Measurements from ENCODE around the gene SCUBE2. TPM values are rescaled to one million over a fixed set of nuclear protein-coding genes. Genes with fewer than 3 reads are reported as not detected.

SCUBE2 gene
- polyA plus RNA-seq, 4 donors: 6.6 to 12.5 (median 8.6) TPM

GRCh38 chr11:9049959-9050358 lies 41.4 kb downstream of the SCUBE2 start:
- DNase-seq (ENCODE audit: low read depth in 4 of 4, low spot score in 3 of 4): no peak

- DNase-seq (ENCODE audit: low read depth in 4 of 4, low spot score in 3 of 4): peak; percentile 40 to 65 (median 58)
Observed at GRCh38 chr11:9047964-9048523, 43.4 kb downstream of the SCUBE2 start.

GRCh38 chr11:9046481-9046880 lies 44.9 kb downstream of the SCUBE2 start:
- DNase-seq (ENCODE audit: low read depth in 4 of 4, low spot score in 3 of 4): no peak

GRCh38 chr11:9042488-9042887 lies 48.9 kb downstream of the SCUBE2 start:
- no peak for DNase-seq (ENCODE audit: low read depth in 4 of 4, low spot score in 3 of 4)

DNA sequence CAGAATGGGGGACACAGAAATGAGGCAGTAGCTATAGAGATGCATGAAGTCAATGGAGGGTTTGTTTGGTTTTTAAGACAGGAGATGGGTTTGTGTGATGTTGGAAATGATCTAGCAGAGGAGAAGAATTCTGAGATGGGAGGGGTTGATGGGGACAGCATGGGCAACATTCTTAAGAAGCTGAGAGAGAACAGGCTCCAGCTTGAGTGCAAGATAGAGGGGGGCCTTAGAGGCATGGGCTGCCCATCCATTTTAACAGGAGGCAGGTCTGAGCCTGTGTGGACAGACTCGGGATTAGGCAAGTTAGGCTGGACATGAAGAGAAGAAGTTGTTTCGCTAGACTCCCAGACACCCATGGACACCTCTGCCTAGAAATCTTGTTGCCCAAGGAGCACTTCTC lies 49.7 kb downstream of the SCUBE2 start:
- DNase-seq (ENCODE audit: low read depth in 4 of 4, low spot score in 3 of 4): no peak

GRCh38 chr11:9040410-9040809 lies 51.0 kb downstream of the SCUBE2 start:
- no peak for DNase-seq (ENCODE audit: low read depth in 4 of 4, low spot score in 3 of 4)

DNA sequence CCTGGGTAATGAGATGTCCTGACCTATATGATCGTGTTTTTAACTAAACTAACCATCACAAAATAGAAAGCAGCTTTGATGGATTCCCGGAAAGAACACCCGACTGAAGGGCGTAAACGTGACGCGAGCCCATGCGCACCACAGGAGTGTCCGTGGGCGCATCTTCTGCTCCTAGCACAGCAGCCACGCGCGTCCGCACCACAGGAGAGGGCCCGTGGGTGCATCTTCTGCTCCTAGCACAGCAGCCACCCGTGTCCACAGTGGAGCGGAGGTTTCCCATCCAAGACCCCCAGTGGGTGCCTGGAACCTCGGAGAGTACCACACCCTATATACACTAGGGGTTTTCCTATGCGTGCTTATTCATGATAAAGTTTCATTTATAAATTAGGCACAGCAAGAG lies 51.5 kb downstream of the SCUBE2 start:
- no peak for DNase-seq (ENCODE audit: low read depth in 4 of 4, low spot score in 3 of 4)

- DNase-seq (ENCODE audit: low read depth in 4 of 4, low spot score in 3 of 4): no peak
Observed at GRCh38 chr11:9039198-9039597, 52.2 kb downstream of the SCUBE2 start.

GRCh38 chr11:9038541-9038940 lies 52.9 kb downstream of the SCUBE2 start:
- no peak for DNase-seq (ENCODE audit: low read depth in 4 of 4, low spot score in 3 of 4)

- no peak for DNase-seq (ENCODE audit: low read depth in 4 of 4, low spot score in 3 of 4)
Observed at GRCh38 chr11:9037963-9038362, 53.4 kb downstream of the SCUBE2 start.

DNA sequence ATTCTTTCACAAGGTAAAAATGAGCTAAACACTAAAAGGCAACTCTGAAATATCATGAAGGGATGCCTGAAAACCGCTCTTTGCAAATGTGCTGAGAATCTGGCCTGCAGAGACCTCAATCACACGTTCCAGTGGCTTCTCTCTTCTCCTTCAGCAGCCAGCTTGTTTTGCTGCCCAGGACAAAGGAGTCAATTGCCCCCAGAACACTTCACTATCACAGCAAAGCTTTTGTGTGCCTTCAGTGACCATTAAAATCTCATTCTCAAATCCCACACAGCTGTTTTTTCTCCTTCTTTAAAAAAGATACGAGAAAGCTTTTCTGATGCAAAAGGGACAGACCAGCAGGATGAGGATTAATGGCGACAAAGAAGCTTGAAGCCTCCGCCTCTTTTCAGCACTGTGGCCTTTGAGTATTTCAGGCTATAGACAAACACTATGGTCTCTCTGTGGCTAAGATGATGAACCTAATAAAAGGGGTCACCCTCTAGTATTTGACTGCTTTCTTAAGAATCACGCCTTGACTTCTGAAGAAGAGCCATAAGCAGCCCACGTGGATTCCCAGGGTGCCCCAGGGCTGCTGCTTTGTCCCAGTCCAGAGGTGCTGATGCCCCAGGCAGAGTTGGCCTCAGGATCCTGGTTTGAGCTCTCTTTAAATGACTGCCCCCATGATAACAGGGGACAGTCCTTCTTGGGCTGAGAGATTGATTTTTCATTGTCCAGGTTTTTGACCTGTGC lies 54.2 kb downstream of the SCUBE2 start:
- no peak for DNase-seq (ENCODE audit: low read depth in 4 of 4, low spot score in 3 of 4)

GRCh38 chr11:9030601-9031000 lies 60.8 kb downstream of the SCUBE2 start:
- no peak for DNase-seq (ENCODE audit: low read depth in 4 of 4, low spot score in 3 of 4)

GRCh38 chr11:9029422-9029821 lies 62.0 kb downstream of the SCUBE2 start:
- DNase-seq (ENCODE audit: low read depth in 4 of 4, low spot score in 3 of 4): no peak

GRCh38 chr11:9028581-9028980 lies 62.8 kb downstream of the SCUBE2 start:
- no peak for DNase-seq (ENCODE audit: low read depth in 4 of 4, low spot score in 3 of 4)

- DNase-seq (ENCODE audit: low read depth in 4 of 4, low spot score in 3 of 4): no peak
Observed at GRCh38 chr11:9025101-9025850, 66.1 kb downstream of the SCUBE2 start.

- DNase-seq (ENCODE audit: low read depth in 4 of 4, low spot score in 3 of 4): no peak
Observed at GRCh38 chr11:9022961-9023680, 68.3 kb downstream of the SCUBE2 start.

DNA sequence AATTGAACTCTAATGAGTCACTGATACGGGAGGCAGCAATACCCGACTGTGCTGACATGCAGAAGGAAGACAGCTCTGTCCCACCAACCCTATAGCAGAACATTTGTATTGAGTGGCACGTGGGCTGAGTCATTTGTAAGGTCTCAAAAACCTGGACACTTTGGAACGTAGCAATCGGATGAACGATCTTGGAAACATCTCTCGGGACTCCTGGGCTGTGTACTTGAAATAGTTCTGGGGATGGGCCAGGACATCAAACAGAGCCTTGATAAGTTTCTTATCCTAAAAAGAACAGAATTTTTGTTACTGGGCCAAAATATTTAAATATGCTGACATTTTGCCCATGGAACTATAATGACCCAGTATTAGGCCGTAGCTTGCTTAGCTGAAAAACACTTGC lies 70.5 kb downstream of the SCUBE2 start:
- DNase-seq (ENCODE audit: low read depth in 4 of 4, low spot score in 3 of 4): no peak

DNA sequence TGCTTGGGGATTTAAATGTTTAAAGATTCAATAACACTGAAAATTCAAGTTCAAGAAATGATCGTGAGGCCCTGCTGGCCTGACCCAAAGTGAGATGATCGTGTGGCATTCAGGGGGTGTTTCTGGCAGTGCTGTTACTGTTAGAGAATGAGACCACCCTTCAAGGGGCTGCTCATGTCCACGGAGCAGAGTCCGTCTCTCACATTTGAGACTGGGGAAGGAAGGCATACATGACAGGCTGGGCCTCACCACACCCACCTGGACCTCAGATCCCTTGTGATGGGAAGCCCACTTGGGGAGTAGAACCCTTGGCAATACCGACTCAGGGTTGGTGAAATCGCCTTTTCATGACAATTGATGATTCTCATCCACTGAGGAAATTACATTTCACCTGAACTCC lies 71.5 kb downstream of the SCUBE2 start:
- no peak for DNase-seq (ENCODE audit: low read depth in 4 of 4, low spot score in 3 of 4)

- DNase-seq (ENCODE audit: low read depth in 4 of 4, low spot score in 3 of 4): no peak
Observed at GRCh38 chr11:9017773-9018172, 73.6 kb downstream of the SCUBE2 start.

GRCh38 chr11:9016916-9017642 lies 74.3 kb downstream of the SCUBE2 start:
- no peak for DNase-seq (ENCODE audit: low read depth in 4 of 4, low spot score in 3 of 4)

- peak; percentile 35 to 52 (median 42) for DNase-seq (ENCODE audit: low read depth in 4 of 4, low spot score in 3 of 4)
Observed at GRCh38 chr11:9015677-9016076, 75.7 kb downstream of the SCUBE2 start.
